ENCODE results near the gene FMNL1.

FMNL1 gene

DNA sequence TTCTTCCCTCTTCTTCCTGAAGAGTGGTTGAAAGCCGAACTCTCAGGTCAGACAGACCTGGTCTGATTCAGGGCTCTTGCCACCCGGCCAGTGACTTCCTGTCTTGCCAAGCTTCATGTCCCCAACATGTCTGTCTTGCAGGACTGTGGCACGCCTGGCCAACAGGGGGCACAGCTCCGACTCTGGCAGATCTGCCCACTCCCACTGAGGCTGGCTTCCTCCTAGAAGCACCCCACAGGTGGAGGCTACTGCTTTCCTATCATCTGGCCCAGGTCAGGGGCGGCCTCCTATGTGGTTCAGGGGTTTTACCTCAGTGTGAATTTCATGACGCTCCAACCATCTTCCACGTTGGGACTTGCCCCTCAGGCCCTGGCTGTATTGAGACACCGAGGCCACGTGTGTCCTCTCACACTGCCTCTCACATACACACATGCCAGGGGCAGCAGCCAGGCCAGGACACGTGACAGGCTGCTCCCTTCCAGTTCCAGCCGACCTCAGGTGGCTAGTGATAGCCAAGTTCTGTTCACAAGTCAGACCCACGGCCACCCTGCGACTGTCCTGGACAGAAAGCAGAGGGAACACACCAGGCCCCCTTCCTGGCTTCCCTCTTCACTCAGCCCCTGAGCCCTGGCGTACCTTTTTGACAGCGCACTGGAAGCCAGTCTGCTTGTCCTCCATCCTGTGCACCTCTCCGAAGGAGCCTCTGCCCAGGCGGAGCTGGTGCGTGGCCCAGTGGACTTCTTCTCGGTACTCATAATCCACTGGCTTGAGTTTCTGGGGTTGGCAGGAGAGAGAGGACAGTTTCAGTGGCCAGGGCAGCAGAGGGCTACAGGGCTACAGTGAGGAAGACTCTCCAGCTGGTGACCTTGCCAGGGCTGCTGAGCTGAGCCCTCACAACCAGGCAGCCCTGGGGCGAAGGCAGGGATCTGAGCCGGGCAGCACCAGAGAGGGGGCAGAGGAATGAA lies 62.8 kb downstream of the FMNL1 start:
- peak; percentile 35 for DNase-seq

DNA sequence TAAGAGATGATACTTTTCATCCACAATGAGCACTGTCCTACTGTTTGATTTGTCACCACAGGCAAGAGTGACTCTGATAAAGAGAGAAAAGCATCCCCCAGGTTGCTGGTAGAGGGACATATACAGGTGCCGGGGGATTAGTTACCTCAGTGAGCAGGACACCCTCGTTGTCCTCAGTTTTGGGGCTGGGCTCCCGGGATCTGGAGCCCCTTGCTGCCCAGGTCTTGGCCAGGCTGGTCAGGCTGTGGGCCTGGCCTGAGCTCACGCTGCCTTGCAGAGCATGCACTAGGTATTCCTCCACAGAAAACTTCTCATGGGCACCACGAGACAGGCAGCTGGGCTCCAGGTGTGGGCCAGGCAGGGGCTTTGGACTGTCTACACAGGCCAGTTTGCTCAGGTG lies 64.6 kb downstream of the FMNL1 start:
- no peak for DNase-seq

DNA sequence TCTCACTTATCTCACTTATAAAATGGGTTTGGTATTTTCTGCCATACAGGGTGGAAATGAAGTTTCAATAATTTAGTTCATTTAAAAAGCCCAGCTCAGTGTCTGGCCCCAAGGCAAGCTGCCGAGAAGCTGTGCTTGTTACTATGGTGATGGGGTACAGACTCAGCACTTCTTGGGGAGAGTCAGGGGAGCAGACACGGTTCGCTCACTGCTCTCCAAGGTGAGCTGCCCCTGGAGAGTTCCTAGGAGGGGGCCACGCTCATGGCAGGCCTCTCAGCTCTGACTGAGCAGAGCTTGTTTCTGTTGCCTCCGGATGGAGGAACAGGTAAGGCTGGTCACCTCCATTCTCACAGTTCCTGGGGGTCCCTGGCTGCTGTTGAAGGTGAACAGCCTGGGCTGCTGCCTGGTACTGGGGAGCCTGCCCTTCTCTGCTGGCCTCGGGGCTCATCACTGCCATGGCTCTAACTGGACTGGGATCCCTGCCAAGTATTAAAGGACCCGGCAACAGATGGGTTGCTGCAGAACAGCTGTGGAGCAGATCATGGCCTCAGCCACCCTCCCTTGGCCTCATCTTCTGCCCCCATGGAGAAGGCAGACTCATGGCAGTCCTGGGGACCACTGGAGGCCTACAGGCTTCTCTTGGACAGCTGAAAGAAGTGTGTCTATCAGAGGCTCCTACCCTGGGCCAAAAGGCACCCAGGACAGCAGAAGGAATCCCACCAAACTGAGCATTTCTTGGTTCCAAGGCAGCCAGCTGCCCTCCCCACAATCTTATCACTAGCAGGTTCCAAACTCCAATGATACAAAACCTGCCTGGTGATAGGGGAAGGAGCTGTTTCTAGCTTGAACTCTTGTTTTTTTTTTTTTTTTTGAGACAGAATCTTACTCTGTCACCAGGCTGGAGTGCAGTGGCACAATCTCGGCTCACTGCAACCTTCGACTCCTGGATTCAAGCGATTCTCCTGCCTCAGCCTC lies 66.1 kb downstream of the FMNL1 start:
- no peak for DNase-seq

DNA sequence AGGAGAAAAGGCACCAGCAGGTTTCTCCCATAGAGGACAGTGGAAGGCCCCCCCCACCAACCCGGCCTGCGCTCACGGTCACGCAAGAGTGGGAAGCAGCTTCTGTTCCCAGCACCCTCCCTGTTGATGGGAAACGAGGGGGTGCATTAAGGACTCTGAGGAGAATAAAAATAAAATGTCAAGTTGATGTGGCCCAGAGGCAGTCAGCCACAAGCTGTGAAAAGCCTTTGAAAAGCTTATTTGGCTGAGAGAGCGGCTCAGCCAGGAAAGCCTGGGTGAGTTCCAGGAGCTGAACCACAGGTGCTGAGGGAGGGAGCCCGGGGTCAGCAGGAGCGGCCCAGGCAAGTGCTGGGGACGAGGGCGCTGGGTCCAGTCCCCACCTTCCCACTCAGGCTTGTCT lies 67.1 kb downstream of the FMNL1 start:
- no peak for DNase-seq

DNA sequence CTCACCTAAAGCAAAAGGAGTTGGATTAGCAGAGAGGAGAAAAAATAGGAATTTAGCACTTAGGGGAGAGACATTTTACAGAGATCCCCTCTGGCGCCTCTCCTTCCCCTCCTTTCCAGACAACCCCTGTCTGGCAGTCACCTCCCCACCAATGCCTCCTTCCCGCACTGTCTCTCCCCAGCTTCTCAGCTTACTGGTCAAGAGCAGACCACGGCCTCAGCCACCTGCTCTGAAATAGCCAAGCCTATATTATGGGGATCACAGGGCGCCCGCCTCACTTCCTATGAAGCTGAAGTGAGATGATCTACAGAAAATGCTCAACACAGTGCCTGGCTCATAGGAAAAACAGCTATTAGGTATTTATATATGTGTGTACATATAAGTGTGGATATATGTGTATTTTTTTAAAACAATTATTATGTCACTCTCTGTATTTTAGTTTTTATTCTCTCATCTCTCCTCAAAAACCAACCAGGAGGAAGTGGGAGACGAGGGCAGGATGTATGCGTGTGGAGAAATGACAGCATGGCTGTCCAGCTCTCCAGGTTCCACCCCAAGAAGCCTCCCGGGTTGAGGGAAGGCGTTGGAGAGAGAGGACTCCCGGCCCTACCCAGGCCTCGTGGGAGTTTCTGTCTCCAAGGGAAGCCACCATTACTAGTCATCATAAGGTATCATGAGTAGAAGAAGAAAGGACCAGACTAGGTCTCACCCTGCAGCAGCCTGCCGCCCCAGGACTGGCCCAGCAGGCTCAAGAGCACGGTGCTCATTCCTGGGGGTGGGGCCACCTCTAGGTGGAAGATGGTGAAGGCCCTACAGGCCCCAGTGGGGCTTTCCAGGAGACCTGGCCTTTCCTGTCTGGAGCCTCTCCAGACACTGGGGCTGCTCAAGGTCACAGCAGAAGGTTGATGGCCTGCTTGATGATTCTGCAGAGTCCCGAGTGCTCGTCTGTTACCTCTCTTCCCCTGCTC lies 67.9 kb downstream of the FMNL1 start:
- peak; percentile 25 for DNase-seq

DNA sequence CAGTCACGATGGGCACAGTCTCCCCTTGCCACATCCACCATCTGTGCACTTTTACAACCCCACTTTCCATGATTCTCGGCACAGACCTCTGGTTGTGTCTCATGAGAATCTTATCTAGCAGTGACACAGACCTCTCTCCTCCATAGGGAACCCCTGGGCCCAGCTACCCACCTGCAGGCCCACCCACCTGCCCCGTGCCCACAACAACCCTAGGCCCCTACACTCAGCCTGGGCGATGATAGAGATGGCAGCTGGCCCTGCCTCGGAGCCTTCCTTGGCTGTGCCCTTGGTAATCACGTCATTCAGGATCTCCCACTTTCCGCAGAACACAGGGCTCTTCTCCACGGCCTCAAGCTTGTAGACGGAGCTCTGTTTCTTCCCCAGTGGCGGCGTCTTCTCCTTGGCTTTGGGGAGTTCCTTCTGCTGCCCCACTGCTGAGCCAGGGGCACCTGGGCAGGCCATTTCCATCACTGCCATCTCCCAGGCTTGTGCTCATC lies 68.6 kb downstream of the FMNL1 start:
- DNase-seq = no peak

DNA sequence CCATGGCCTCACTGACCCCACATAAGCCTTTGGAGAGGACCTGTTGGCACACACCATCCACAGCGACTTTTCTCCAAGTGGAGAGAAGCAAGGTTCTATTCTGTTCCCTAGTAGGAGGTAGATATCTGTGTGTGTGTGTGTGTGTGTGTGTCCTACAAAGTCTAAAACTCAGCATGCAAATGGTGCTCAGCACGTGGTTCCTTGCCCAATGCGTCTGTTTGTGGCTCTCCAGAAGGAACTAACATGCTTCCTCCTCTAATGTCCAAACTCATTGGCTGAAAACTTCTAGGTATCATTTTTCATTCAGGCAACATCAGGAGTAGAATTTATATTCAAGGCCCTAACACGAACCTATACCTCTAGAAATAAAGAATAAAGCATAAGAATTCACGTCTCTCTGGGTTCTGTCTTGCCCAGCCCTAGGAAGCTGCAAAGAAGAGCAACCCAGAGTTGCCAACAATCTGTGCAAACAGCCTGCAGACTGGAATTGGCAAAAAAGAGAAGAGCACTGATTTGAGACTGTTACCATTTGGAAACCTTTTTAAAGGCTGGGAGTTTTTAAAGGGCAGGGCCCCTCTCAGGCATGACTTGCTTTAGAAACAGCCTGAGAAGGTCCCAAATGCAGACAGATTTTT lies 69.6 kb downstream of the FMNL1 start:
- peak; percentile 74 for DNase-seq

DNA sequence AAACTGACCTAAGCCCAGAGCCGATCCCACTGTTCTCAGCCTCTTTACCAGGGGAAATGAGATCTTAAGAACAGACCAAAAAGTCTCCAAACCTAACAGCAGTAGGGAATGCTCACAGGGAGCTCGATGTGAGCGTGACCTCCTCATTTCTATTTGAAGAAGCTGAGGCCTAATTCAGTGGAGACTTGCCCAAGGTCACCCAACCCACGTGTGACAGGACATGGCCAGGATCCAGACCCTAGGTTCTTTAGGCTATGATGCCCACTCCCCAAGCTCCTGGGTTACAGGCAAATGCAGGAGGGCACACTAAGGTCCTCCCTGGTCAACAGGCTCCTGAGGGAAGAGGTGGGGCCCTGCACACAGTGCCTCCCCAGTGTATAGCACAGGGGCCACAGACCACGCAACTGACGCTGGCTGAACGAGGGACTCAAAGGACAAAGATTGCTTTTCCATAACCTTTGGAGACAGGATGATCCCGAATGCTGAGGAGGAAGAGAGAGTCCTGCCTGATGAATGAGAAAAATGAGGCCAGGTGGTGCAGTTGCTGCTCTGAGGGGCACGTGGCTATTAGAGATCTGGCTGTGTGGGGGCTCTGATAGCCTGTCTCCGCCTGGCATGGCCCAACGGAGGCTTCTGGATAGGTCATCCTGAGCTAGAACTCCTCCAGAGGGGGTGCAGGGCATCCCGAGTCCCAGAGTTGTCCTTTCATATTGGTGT lies 71.2 kb downstream of the FMNL1 start:
- DNase-seq = no peak

DNA sequence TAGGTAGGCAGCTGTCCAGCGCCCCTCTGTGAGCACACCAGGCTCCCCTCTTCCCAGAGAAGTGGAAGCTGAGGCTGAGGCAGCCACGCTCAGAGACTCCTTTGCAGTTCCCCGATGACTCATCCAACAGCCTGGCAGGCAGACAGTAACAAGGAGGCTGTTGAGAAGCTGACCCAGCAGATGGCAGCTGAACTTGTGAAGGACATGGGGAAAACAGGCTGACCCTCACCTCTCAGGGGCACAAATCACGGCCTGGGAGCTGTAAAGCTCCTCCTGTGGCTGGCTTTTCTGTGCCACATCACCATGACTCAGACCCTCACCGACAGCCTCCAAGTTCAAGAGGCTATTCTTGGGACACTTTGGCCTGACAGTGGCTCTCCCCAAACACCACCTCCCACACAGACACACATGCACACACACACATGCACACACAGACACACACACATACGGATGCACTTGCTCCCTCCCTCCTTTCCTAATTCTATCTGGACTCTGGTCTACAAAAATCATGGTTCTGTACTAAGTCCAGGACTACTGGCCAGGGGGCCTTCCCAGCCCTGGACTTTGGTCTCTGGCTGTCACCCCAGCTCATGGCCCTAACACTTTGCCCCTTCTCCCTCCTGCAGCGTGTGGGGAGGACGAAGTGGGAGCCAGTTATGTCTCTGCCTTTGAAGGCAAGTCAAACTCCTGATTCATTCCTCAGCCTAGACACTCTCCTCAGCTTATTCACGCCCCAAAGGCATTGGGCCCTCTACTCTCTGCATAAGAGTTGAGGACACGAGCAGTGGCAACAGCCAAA lies 71.9 kb downstream of the FMNL1 start:
- DNase-seq = peak; percentile 87

DNA sequence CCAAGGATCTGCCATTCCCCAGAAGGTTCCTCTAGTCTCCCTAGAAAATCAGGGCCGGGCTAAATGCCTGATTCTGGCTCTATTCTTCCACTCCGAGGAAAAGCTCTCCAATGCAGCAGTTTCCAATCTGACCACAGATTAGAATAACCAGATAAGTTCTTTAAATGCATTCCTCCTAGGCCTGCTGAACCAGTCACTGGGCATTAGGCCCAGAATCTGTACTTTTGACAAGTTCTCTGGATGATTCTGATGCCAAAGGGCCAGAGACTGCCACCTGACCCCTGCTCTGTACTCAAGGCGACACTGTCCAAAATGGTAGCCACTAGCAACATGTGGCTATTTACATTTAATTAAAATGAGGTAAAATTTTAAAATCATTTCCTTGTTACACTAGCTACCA lies 72.8 kb downstream of the FMNL1 start:
- DNase-seq = no peak

DNA sequence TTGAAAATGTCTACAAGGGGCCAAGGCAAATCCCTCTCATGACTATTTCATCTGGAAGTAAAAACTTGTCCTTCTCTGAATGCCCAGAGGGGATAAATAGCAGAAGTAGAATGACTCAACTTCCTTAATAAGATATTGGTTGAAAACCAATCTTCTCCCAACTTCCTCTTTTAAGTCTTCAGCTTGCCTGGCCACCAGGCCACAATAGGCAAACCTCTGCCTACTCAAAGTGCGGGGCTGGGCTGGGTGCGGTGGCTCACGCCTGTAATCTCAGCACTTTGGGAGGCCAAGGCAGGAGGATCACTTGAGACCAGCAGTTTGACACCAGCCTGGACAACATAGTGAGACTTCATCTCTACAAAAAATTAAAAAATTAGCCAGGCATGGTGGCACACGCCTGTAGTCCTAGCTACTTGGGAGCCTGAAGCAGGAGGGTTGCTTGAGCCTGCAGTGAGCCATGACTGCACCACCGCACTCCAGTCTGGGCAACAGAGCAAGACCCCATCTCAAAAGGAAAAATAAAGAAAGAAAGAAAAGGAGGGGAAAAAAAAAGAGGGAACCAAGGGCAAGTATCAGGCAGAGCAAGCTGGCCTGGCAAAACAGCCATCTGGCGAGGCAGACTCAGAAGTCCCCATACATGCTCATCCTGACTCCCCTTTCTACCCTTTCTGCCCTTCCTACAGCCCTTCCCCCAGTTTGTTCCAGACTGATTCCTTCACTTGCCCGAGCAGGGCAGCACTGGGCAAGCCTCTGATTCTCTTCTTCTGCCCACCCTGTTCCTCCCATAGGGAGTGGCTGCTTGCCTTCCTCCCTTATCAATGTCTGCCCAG lies 74.5 kb downstream of the FMNL1 start:
- DNase-seq = peak; percentile 93

DNA sequence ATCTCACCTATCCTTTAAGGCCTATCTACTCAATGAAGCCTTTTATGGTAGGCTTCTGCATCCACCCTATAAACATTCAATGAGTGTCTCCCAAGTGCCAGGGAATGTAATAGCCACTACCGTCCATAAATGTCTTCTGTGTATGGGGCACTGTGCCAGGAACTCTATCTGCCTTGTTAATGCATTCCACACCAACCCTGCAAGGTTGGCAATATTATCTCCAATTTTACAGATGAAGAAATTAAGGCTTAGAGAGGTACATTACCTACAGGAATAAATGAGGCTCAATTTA lies 75.1 kb downstream of the FMNL1 start:
- no peak for DNase-seq
